Measurements from ENCODE around the gene FKTN.

Gene FKTN

GRCh38 chr9:105632807-105633206 lies 74.9 kb downstream of the FKTN start:
- CTCF ChIA-PET, result no interaction called here
- no peak for DNase-seq (ENCODE audit: extremely low spot score)
- TF ChIP-seq ELF4 (IDR thresholded peaks at IDR 0.05) (no peak), FOXA1 (IDR thresholded peaks at IDR 0.05) (no peak), BHLHE40 (IDR thresholded peaks at IDR 0.05; ENCODE audit: borderline replicate concordance) (no peak), FOXM1 (IDR thresholded peaks at IDR 0.05; ENCODE audit: borderline replicate concordance) (no peak), ARNT (IDR thresholded peaks at IDR 0.05) (no peak), CTBP1 (IDR thresholded peaks at IDR 0.05; ENCODE audit: borderline replicate concordance) (no peak), HDGF (IDR thresholded peaks at IDR 0.05; ENCODE audit: borderline replicate concordance) (no peak), TARDBP (IDR thresholded peaks at IDR 0.05) (no peak), SUZ12 (IDR thresholded peaks at IDR 0.05) (no peak), SP1 (IDR thresholded peaks at IDR 0.05) (no peak), NFRKB (IDR thresholded peaks at IDR 0.05) (no peak)
- POLR2A ChIA-PET, result no interaction called here

- DNase-seq (ENCODE audit: extremely low spot score), result no peak
- TF ChIP-seq NFRKB (IDR thresholded peaks at IDR 0.05) (no peak), BHLHE40 (IDR thresholded peaks at IDR 0.05; ENCODE audit: borderline replicate concordance) (no peak), ELF4 (IDR thresholded peaks at IDR 0.05) (no peak), FOXK2 (IDR thresholded peaks at IDR 0.05) (no peak), HDGF (IDR thresholded peaks at IDR 0.05; ENCODE audit: borderline replicate concordance) (no peak)
- ChIA-PET POLR2A (no interaction called here), CTCF (interaction anchor here (1.4 kb wide), 1 partner anchor 248 kb away, joined by 4 read pairs; no protein-coding TSS in a partner anchor)
These were observed 75.5 kb downstream of the FKTN start for GRCh38 chr9:105633411-105633810.

- TF ChIP-seq L3MBTL2 (conservative IDR thresholded peaks at IDR 0.05), result no peak
- TF ChIP-seq NFRKB (IDR thresholded peaks at IDR 0.05), result no peak
- TF ChIP-seq SP1 (IDR thresholded peaks at IDR 0.05), result no peak
- TF ChIP-seq SUZ12 (IDR thresholded peaks at IDR 0.05), result no peak
- TF ChIP-seq FOXA1 (IDR thresholded peaks at IDR 0.05), result no peak
- no peak for TF ChIP-seq TARDBP (IDR thresholded peaks at IDR 0.05)
- TF ChIP-seq ZNF384 (IDR thresholded peaks at IDR 0.05), result no peak
- no peak for TF ChIP-seq ELF4 (IDR thresholded peaks at IDR 0.05)
- TF ChIP-seq BHLHE40 (IDR thresholded peaks at IDR 0.05; ENCODE audit: borderline replicate concordance), result no peak
- TF ChIP-seq HDGF (IDR thresholded peaks at IDR 0.05; ENCODE audit: borderline replicate concordance), result no peak
- no peak for TF ChIP-seq FOXK2 (IDR thresholded peaks at IDR 0.05)
- no peak for TF ChIP-seq ARNT (IDR thresholded peaks at IDR 0.05)
- TF ChIP-seq FOXM1 (IDR thresholded peaks at IDR 0.05; ENCODE audit: borderline replicate concordance), result no peak
- TF ChIP-seq CTBP1 (IDR thresholded peaks at IDR 0.05; ENCODE audit: borderline replicate concordance), result no peak
- TF ChIP-seq LEF1 (IDR thresholded peaks at IDR 0.05; ENCODE audit: borderline replicate concordance), result no peak
- no peak for TF ChIP-seq PKNOX1 (IDR thresholded peaks at IDR 0.05)
- CTCF ChIA-PET, result no interaction called here
- POLR2A ChIA-PET, result no interaction called here
- no peak for DNase-seq (ENCODE audit: extremely low spot score)
These were observed 78.4 kb downstream of the FKTN start for GRCh38 chr9:105636331-105636730.

- POLR2A ChIA-PET, result interaction anchor here (1.8 kb wide), 1 partner anchor 56 kb away, joined by 6 read pairs; the partner anchor contains the start of gene TMEM38B
- TF ChIP-seq FOXK2 (IDR thresholded peaks at IDR 0.05) (no peak), L3MBTL2 (conservative IDR thresholded peaks at IDR 0.05) (no peak), CTBP1 (IDR thresholded peaks at IDR 0.05; ENCODE audit: borderline replicate concordance) (no peak), BHLHE40 (IDR thresholded peaks at IDR 0.05; ENCODE audit: borderline replicate concordance) (no peak), HDGF (IDR thresholded peaks at IDR 0.05; ENCODE audit: borderline replicate concordance) (no peak), FOXM1 (IDR thresholded peaks at IDR 0.05; ENCODE audit: borderline replicate concordance) (no peak), ARNT (IDR thresholded peaks at IDR 0.05) (no peak), NFRKB (IDR thresholded peaks at IDR 0.05) (no peak), TARDBP (IDR thresholded peaks at IDR 0.05) (no peak), PKNOX1 (IDR thresholded peaks at IDR 0.05) (no peak), ELF4 (IDR thresholded peaks at IDR 0.05) (no peak), SUZ12 (IDR thresholded peaks at IDR 0.05) (no peak)
- CTCF ChIA-PET, result interaction anchor here (0.6 to 1.3 kb wide), 6 partner anchors 8 to 81 kb away, joined by 3 to 5 read pairs (median 3); no protein-coding TSS in a partner anchor
- no peak for DNase-seq (ENCODE audit: extremely low spot score)
These were observed 80.0 kb downstream of the FKTN start for GRCh38 chr9:105637787-105638395.

- CTCF ChIA-PET, result no interaction called here
- TF ChIP-seq FOXM1 (IDR thresholded peaks at IDR 0.05; ENCODE audit: borderline replicate concordance) (no peak), FOXK2 (IDR thresholded peaks at IDR 0.05) (no peak), TARDBP (IDR thresholded peaks at IDR 0.05) (no peak), CTBP1 (IDR thresholded peaks at IDR 0.05; ENCODE audit: borderline replicate concordance) (no peak), LEF1 (IDR thresholded peaks at IDR 0.05; ENCODE audit: borderline replicate concordance) (no peak), ARNT (IDR thresholded peaks at IDR 0.05) (no peak), L3MBTL2 (conservative IDR thresholded peaks at IDR 0.05) (no peak), PKNOX1 (IDR thresholded peaks at IDR 0.05) (no peak), SP1 (IDR thresholded peaks at IDR 0.05) (no peak), NFRKB (IDR thresholded peaks at IDR 0.05) (no peak), BHLHE40 (IDR thresholded peaks at IDR 0.05; ENCODE audit: borderline replicate concordance) (no peak), ELF4 (IDR thresholded peaks at IDR 0.05) (no peak)
- DNase-seq (ENCODE audit: extremely low spot score), result no peak
- POLR2A ChIA-PET, result no interaction called here
These were observed 82.0 kb downstream of the FKTN start for GRCh38 chr9:105639936-105640335.

- TF ChIP-seq ARNT (IDR thresholded peaks at IDR 0.05), result no peak
- TF ChIP-seq HDGF (IDR thresholded peaks at IDR 0.05; ENCODE audit: borderline replicate concordance), result no peak
- TF ChIP-seq L3MBTL2 (conservative IDR thresholded peaks at IDR 0.05), result no peak
- no peak for TF ChIP-seq SP1 (IDR thresholded peaks at IDR 0.05)
- CTCF ChIA-PET, result no interaction called here
- no peak for DNase-seq (ENCODE audit: extremely low spot score)
- POLR2A ChIA-PET, result no interaction called here
These were observed 85.9 kb downstream of the FKTN start for GRCh38 chr9:105643795-105644194.

All from HEK293T (cell line).